H1 (cell line): ENCODE results near the gene CABLES2. TPM values are rescaled to one million over a fixed set of nuclear protein-coding genes. Genes with fewer than 3 reads are reported as not detected.

Experiments used
- CTCF ChIA-PET: fragments of 300-600 bp; sonication (Branson Sonifier 250); formaldehyde crosslinking; loops from one replicate; lab custom pipeline; 2021; ENCODE audit not compliant: partially characterized antibody; lab: Charles Lee
- POLR2A ChIA-PET: fragments of 300-600 bp; sonication (Branson Sonifier 250); formaldehyde crosslinking; loops from one replicate; lab custom pipeline; 2021; ENCODE audit warnings: inconsistent platforms; ENCODE audit not compliant: partially characterized antibody; lab: Charles Lee
- DNase-seq, 2 experiments: peaks; one replicate each; pipeline versions ENCODE4 v3.0.0 to v3.0.0-alpha.2; 2010 to 2022; ENCODE audit warnings: low spot score in 2 of 2, low read depth in 1 of 2, mixed read lengths in 1 of 2
- FAIRE-seq: peaks from 2 replicates; lab custom pipeline; 2011; peaks lifted over from hg19 to GRCh38; lab: Jason Lieb, UNC
- H2AFZ ChIP-seq: 2 replicates; pipeline ENCODE4 v1.8.1; 2012; ENCODE audit warnings: low read length, inconsistent platforms
- H2AK5ac ChIP-seq: 2 replicates; pipeline ENCODE4 v1.6.1; 2013; ENCODE audit warnings: low read depth, low read length
- H2BK120ac ChIP-seq: replicated peaks from 2 replicates; pipeline ENCODE3; 2013; ENCODE audit warnings: low read depth, low read length, inconsistent platforms
- H2BK12ac ChIP-seq: 2 replicates; pipeline ENCODE4 v1.6.1; 2013; ENCODE audit warnings: low read depth, low read length
- H2BK15ac ChIP-seq: 2 replicates; pipeline ENCODE4 v1.6.1; 2013; ENCODE audit warnings: low read length
- H2BK20ac ChIP-seq: 2 replicates; pipeline ENCODE4 v1.6.1; 2013; ENCODE audit warnings: low read length
- H2BK5ac ChIP-seq: 2 replicates; pipeline ENCODE4 v1.6.1; 2013; ENCODE audit warnings: low read depth, low read length
- H3K14ac ChIP-seq: 2 replicates; pipeline ENCODE4 v1.6.1; 2013; ENCODE audit warnings: inconsistent platforms; ENCODE audit not compliant: insufficient read length
- H3K18ac ChIP-seq: 2 replicates; pipeline ENCODE4 v1.6.1; 2013; ENCODE audit warnings: low read length; ENCODE audit errors: extremely low read depth
- H3K23ac ChIP-seq: 2 replicates; pipeline ENCODE4 v1.6.1; 2013; ENCODE audit warnings: inconsistent platforms; ENCODE audit not compliant: insufficient read length
- H3K23me2 ChIP-seq: 2 replicates; pipeline ENCODE4 v1.6.1; 2013; ENCODE audit warnings: low read depth, low read length
- H3K27ac ChIP-seq: 2 replicates; pipeline ENCODE4 v1.6.1; 2011; ENCODE audit warnings: low read depth, low read length, inconsistent platforms
- H3K27me3 ChIP-seq, 4 experiments: replicated peaks in 1 of 4; 1 replicate in 1 of 4; 2 replicates in 3 of 4; pipeline versions ENCODE4 v1.6.1 to v1.8.1; 2011 to 2013; ENCODE audit warnings: low read length in 3 of 4, mild to moderate bottlenecking in 3 of 4, inconsistent platforms in 2 of 4, mixed read lengths in 2 of 4, moderate library complexity in 1 of 4; ENCODE audit not compliant: control insufficient read depth in 3 of 4, insufficient read depth in 3 of 4; ENCODE audit errors: extremely low read depth in 1 of 4
- H3K36me3 ChIP-seq, 4 experiments: 2 replicates each; pipeline versions ENCODE4 v1.6.1 to v1.8.1; 2011 to 2013; ENCODE audit warnings: mild to moderate bottlenecking in 4 of 4, low read length in 3 of 4, moderate library complexity in 2 of 4, control low read depth in 1 of 4, inconsistent platforms in 1 of 4; ENCODE audit not compliant: insufficient read depth in 4 of 4, control insufficient read depth in 2 of 4
- H3K4ac ChIP-seq: replicated peaks from 2 replicates; pipeline ENCODE3; 2013; ENCODE audit warnings: low read length, low read depth, mixed read lengths, inconsistent platforms; ENCODE audit not compliant: insufficient read length
- H3K4me1 ChIP-seq, 4 experiments: replicated peaks in 1 of 4; 1 replicate in 1 of 4; 2 replicates in 3 of 4; pipeline versions ENCODE4 v1.6.1 to v1.8.1; 2011 to 2013; ENCODE audit warnings: low read length in 3 of 4, inconsistent platforms in 2 of 4, mixed read lengths in 1 of 4; ENCODE audit not compliant: insufficient read depth in 4 of 4, control insufficient read depth in 3 of 4
- H3K4me2 ChIP-seq, 2 experiments: 2 replicates each; pipeline versions ENCODE4 v1.6.1 to v1.8.1; 2011 to 2013; ENCODE audit warnings: low read depth in 2 of 2, low read length in 2 of 2, control low read depth in 1 of 2, inconsistent platforms in 1 of 2, mild to moderate bottlenecking in 1 of 2; ENCODE audit not compliant: insufficient read depth in 1 of 2
- H3K4me3 ChIP-seq, 4 experiments: fragments of 200-600, 300-600 bp in 1 of 4; sonication (generic), shearing (Covaris generic), sonication (Bioruptor Twin) in 1 of 4; 2 replicates each; pipeline versions ENCODE4 v1.5.1 to v1.8.1; 2011 to 2016; ENCODE audit warnings: low read length in 4 of 4, low read depth in 3 of 4, control low read depth in 2 of 4, inconsistent platforms in 2 of 4, mild to moderate bottlenecking in 2 of 4, mixed read lengths in 1 of 4, moderate library complexity in 1 of 4; ENCODE audit not compliant: insufficient read depth in 2 of 4; ENCODE audit errors: extremely low read depth in 1 of 4
- H3K56ac ChIP-seq: replicated peaks from 2 replicates; pipeline ENCODE3; 2013; ENCODE audit warnings: low read depth, mild to moderate bottlenecking, mixed read lengths, low read length, inconsistent platforms; ENCODE audit not compliant: insufficient read length
- H3K79me1 ChIP-seq: 2 replicates; pipeline ENCODE4 v1.6.1; 2013; ENCODE audit warnings: low read depth, low read length, control low read depth
- H3K79me2 ChIP-seq, 2 experiments: 2 replicates each; pipeline versions ENCODE4 v1.6.1 to v1.8.1; 2012 to 2013; ENCODE audit warnings: low read length in 2 of 2, mild to moderate bottlenecking in 2 of 2, inconsistent platforms in 1 of 2; ENCODE audit not compliant: insufficient read depth in 2 of 2, control insufficient read depth in 1 of 2
- H3K9ac ChIP-seq, 4 experiments: replicated peaks in 1 of 4; 1 replicate in 1 of 4; 2 replicates in 3 of 4; pipeline versions ENCODE4 v1.6.1 to v1.8.1; 2011 to 2013; ENCODE audit warnings: low read depth in 3 of 4, low read length in 3 of 4, control low read depth in 2 of 4, mild to moderate bottlenecking in 2 of 4, moderate library complexity in 2 of 4, inconsistent platforms in 1 of 4; ENCODE audit errors: extremely low read depth in 1 of 4
- H3K9me3 ChIP-seq, 2 experiments: 2 replicates each; pipeline versions ENCODE4 v1.6.1 to v1.8.1; 2012 to 2013; ENCODE audit warnings: mild to moderate bottlenecking in 2 of 2, moderate library complexity in 2 of 2, control low read depth in 1 of 2, inconsistent platforms in 1 of 2, low read depth in 1 of 2, low read length in 1 of 2, mixed read lengths in 1 of 2; ENCODE audit not compliant: insufficient read depth in 2 of 2
- H4K20me1 ChIP-seq, 2 experiments: replicated peaks in 1 of 2; 2 replicates each; pipeline versions ENCODE3 to v1.8.1; 2011 to 2013; ENCODE audit warnings: inconsistent platforms in 2 of 2, low read length in 2 of 2, mild to moderate bottlenecking in 1 of 2; ENCODE audit not compliant: insufficient read depth in 2 of 2, control insufficient read depth in 1 of 2
- H4K5ac ChIP-seq: 2 replicates; pipeline ENCODE4 v1.6.1; 2013; ENCODE audit warnings: low read length, low read depth, mixed read lengths, inconsistent platforms; ENCODE audit not compliant: insufficient read length
- H4K8ac ChIP-seq: 2 replicates; pipeline ENCODE4 v1.8.0; 2013; ENCODE audit warnings: mild to moderate bottlenecking, moderate library complexity, low read length, inconsistent platforms; ENCODE audit not compliant: insufficient read depth; ENCODE audit errors: extremely low read depth
- H4K91ac ChIP-seq: replicated peaks from 2 replicates; pipeline ENCODE3; 2013; ENCODE audit warnings: low read length, mixed read lengths, inconsistent platforms; ENCODE audit not compliant: insufficient read length
- SP4 ChIP-seq: IDR thresholded peaks from 2 replicates; pipeline ENCODE4 v1.6.1; 2012; ENCODE audit warnings: low read length, inconsistent platforms
- TCF12 ChIP-seq: IDR thresholded peaks from 2 replicates; pipeline ENCODE4 v1.6.1; 2011; ENCODE audit warnings: low read depth, mild to moderate bottlenecking, low read length
- WGBS, 2 experiments: shearing (Covaris generic) in 1 of 2; methylation state at CpG; one replicate each; pipeline versions ENCODE4 v1.1.6 to v1.1.7; 2013 to 2015; ENCODE audit warnings: low lambda C conversion rate in 2 of 2, mixed read lengths in 2 of 2, inconsistent platforms in 1 of 2, low coverage in 1 of 2, missing lambda C conversion rate in 1 of 2; ENCODE audit not compliant: insufficient replicate concordance in 2 of 2, insufficient coverage in 1 of 2, insufficient read length in 1 of 2; ENCODE audit errors: extremely low coverage in 1 of 2, missing lambda C conversion rate in 1 of 2; 5-methylcytosine and 5-hydroxymethylcytosine counted together
- polyA plus RNA-seq, 7 experiments: library from polyadenylated mRNA; depleted of rRNA in 3 of 7; stranded (reverse) in 5 of 7; unstranded in 2 of 7; fragments of >200 nt in 5 of 7; fragments of 200-250 nt in 2 of 7; gene quantifications; 1 replicate in 5 of 7; 2 replicates in 1 of 7; 4 replicates in 1 of 7; pipeline versions ENCODE4 v1.2.1 to v1.2.3, GENCODE V29; 2011 to 2013; ENCODE audit warnings: missing spikeins in 2 of 7, mixed read lengths in 2 of 7
- total RNA-seq: library from RNA; stranded (reverse); fragmentation: NEBNext Ultra II Directional; extraction: Animal tissue kit (Norgen Biotek cat#: 25700); gene quantifications from 2 replicates; pipeline ENCODE4 v1.2.1, GENCODE V29; 2021
- TF ChIP-seq, protein P1 (sequence below), 3 experiments: IDR thresholded peaks; 1 replicate in 2 of 3; 2 replicates in 1 of 3; pipeline versions ENCODE4 v1.5.1 to v1.6.1; 2011; ENCODE audit warnings: low read length in 3 of 3, mild to moderate bottlenecking in 3 of 3, inconsistent platforms in 2 of 3, low read depth in 1 of 3, moderate library complexity in 1 of 3; ENCODE audit not compliant: insufficient read depth in 1 of 3; ENCODE audit errors: control extremely low read depth in 1 of 3

The CABLES2 gene
- total and polyA plus RNA-seq, 2 of the 8 experiments (the other 6 are each of a cell fraction or from before 2014, with no cell fraction given) = 8.0 to 8.8 TPM

DNA sequence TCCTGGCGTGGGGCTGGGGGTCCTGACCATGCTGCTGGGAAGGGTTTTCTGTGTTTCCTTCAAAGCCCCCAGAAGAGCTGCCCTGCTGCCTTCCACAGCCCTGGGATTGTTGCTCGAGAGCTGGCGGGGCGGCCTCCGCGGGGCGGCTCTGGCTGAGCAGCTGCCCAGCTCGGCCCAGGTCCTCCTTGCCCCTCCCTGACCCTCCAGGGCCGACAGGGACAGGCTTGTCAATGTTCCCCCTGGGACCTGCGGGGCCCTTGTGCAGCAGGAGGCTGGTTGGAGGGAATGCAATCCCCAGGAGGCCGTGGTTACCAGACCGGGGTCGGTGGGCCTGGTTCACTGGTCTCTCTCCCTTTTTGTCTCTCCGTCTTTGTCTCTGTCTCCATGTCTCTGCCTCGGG is 48.8 kb upstream of the CABLES2 start:
- Histone ChIP-seq H4K20me1 (no peaks in the 10 kb centered on the region), H3K18ac (no peak overlapping the region), H2BK5ac (no peak overlapping the region), H3K9me3 (no peaks in the 10 kb centered on the region), H2BK15ac (no peak overlapping the region), H3K4me1 (peaks cover 0 to 11% (median 2%) of the 10 kb centered on the region in 4 experiments; a peak in 1 of 7 replicates), H3K23ac (no peak overlapping the region), H2BK12ac (no peak overlapping the region), H3K9ac (no peak overlapping the region), H3K56ac (no peak overlapping the region), H3K4me3 (no peak overlapping the region), H3K4me2 (no peak overlapping the region), H4K8ac (no peak overlapping the region), H4K5ac (no peak overlapping the region), H3K36me3 (no peaks in the 10 kb centered on the region), H3K4ac (no peak overlapping the region), H3K79me2 (no peaks in the 10 kb centered on the region), H3K23me2 (peaks cover 3% of the 10 kb centered on the region; the same call in 1 of the 2 replicates), H4K91ac (no peak overlapping the region), H3K27me3 (no peaks in the 10 kb centered on the region), H3K79me1 (no peaks in the 10 kb centered on the region; the same call in 1 of the 2 replicates), H2BK20ac (no peak overlapping the region), H2AFZ (no peak overlapping the region), H3K27ac (no peak overlapping the region), H2BK120ac (no peak overlapping the region), H3K14ac (no peak overlapping the region), H2AK5ac (no peak overlapping the region)
- TF ChIP-seq, protein P1, sequence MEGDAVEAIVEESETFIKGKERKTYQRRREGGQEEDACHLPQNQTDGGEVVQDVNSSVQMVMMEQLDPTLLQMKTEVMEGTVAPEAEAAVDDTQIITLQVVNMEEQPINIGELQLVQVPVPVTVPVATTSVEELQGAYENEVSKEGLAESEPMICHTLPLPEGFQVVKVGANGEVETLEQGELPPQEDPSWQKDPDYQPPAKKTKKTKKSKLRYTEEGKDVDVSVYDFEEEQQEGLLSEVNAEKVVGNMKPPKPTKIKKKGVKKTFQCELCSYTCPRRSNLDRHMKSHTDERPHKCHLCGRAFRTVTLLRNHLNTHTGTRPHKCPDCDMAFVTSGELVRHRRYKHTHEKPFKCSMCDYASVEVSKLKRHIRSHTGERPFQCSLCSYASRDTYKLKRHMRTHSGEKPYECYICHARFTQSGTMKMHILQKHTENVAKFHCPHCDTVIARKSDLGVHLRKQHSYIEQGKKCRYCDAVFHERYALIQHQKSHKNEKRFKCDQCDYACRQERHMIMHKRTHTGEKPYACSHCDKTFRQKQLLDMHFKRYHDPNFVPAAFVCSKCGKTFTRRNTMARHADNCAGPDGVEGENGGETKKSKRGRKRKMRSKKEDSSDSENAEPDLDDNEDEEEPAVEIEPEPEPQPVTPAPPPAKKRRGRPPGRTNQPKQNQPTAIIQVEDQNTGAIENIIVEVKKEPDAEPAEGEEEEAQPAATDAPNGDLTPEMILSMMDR (IDR thresholded peaks at IDR 0.05; ENCODE audit: control extremely low read depth in 1 of 3, insufficient read depth in 1 of 3, low read depth in 1 of 3, low read length in 3 of 3) = no peak
- no peak for TF ChIP-seq TCF12
- no peak for TF ChIP-seq SP4
- FAIRE-seq = no peak
- CTCF ChIA-PET = interaction anchor here (1.3 to 2.4 kb wide), 2 partner anchors 41 to 46 kb away, joined by 4 to 9 read pairs; no protein-coding TSS in a partner anchor
- 94% methylated on average over 15 of the region's 15 CpGs; no CpG with 5 or more reads in 1 of the 2 experiments for WGBS, 2 experiments
- no peak for DNase-seq
- POLR2A ChIA-PET = interaction anchor here (1.2 kb wide), 1 partner anchor 9 kb away, joined by 3 read pairs; no protein-coding TSS in a partner anchor
